GM12878 (cell line): ENCODE results near the gene IFNAR1.

Experiments
- BCL3 ChIP-seq: IDR thresholded peaks from 2 replicates; pipeline ENCODE4 v1.6.1; 2011; ENCODE audit warnings: borderline replicate concordance, low read depth, mild to moderate bottlenecking, moderate library complexity, low read length; ENCODE audit not compliant: insufficient read depth, poor library complexity, severe bottlenecking
- CTCF ChIP-seq, 3 experiments: IDR thresholded peaks in 2 of 3; conservative IDR thresholded peaks in 1 of 3; 2 replicates each; pipeline ENCODE4 v1.5.1; 2011; ENCODE audit warnings: low read depth in 3 of 3, low read length in 3 of 3, mild to moderate bottlenecking in 3 of 3, control low read depth in 2 of 3, moderate library complexity in 2 of 3, inconsistent platforms in 1 of 3, mixed read lengths in 1 of 3; ENCODE audit not compliant: control insufficient read depth in 2 of 3, insufficient read depth in 1 of 3; ENCODE audit errors: extremely low read depth in 1 of 3
- EP300 ChIP-seq, 2 experiments: fragments of 150-350 bp in 1 of 2; IDR thresholded peaks; 2 replicates each; pipeline ENCODE4 v1.6.1; 2011 to 2012; ENCODE audit warnings: low read depth in 2 of 2, low read length in 2 of 2, borderline replicate concordance in 1 of 2, improper control_type of control experiment in 1 of 2, inconsistent platforms in 1 of 2; ENCODE audit not compliant: control insufficient read depth in 1 of 2
- IRF5 ChIP-seq: fragments of 450-650 bp; IDR thresholded peaks from 2 replicates; pipeline ENCODE4 v1.6.1; 2017; ENCODE audit warnings: borderline replicate concordance
- MEF2A ChIP-seq: IDR thresholded peaks from 2 replicates; pipeline ENCODE4 v1.6.1; 2011; ENCODE audit warnings: low read depth, mild to moderate bottlenecking, low read length, moderate library complexity; ENCODE audit not compliant: insufficient read depth
- POLR2A ChIP-seq: IDR thresholded peaks from 2 replicates; pipeline ENCODE4 v1.6.1; 2011; ENCODE audit warnings: low read depth, mild to moderate bottlenecking, low read length
- USF2 ChIP-seq: IDR thresholded peaks from 2 replicates; pipeline ENCODE4 v1.6.1; 2011; ENCODE audit warnings: low read depth, low read length, improper control_type of control experiment, borderline replicate concordance
- WRNIP1 ChIP-seq: IDR thresholded peaks from 2 replicates; pipeline ENCODE4 v1.6.1; 2011; ENCODE audit warnings: low read depth, low read length, improper control_type of control experiment, borderline replicate concordance
- ZBTB11 ChIP-seq: fragments of 450-650 bp; formaldehyde crosslinking; IDR thresholded peaks from 2 replicates; pipeline ENCODE4 v1.5.0; 2022; ENCODE audit warnings: mild to moderate bottlenecking, missing genetic modification characterization
- ZNF24 ChIP-seq: fragments of 450-650 bp; IDR thresholded peaks from 2 replicates; pipeline ENCODE4 v1.6.1; 2017; ENCODE audit warnings: antibody characterized with exemption, mild to moderate bottlenecking

GRCh38 chr21:33293811-33294216, 31.0 kb upstream of the IFNAR1 start:
- TF ChIP-seq BCL3 (no peak), CTCF (IDR thresholded peaks at IDR 0.05 in 2 of 3, conservative IDR thresholded peaks at IDR 0.05 in 1 of 3; ENCODE audit: control insufficient read depth in 2 of 3, extremely low read depth in 1 of 3, insufficient read depth in 1 of 3, low read depth in 3 of 3, low read length in 3 of 3) (no peak), ZNF24 (no peak), POLR2A (no peak), EP300 (IDR thresholded peaks at IDR 0.05; ENCODE audit: borderline replicate concordance in 1 of 2, control insufficient read depth in 1 of 2, low read depth in 2 of 2, low read length in 2 of 2) (no peak), WRNIP1 (no peak), MEF2A (no peak), ZBTB11 (CRISPR knock-in tag) (no peak), USF2 (no peak), IRF5 (no peak)
